Panc1 (cell line): Measurements from ENCODE around the gene GRK1. TPM values are rescaled to one million over a fixed set of nuclear protein-coding genes. Genes with fewer than 3 reads are reported as not detected.
A peak's percentile ranks its signal among the peaks of the same experiment; 100 is the strongest.

Experiments
- ATAC-seq: fragments of 200-7000 bp; cut with Tn5 transposase; 2 replicates; pipeline ENCODE4 v1.9.1; 2020; ENCODE audit warnings: mild to moderate bottlenecking, moderate library complexity
- BruUV-seq: library from RNA; stranded (reverse); fragments of 400-500 nt; replicated peaks from 2 replicates; lab custom pipeline; 2021; lab: Mats Ljungman, UMichigan
- CTCF ChIA-PET: fragments of 300-600 bp; sonication (Branson Sonifier 250); formaldehyde crosslinking; loops from one replicate; lab custom pipeline; 2022; ENCODE audit warnings: antibody characterized with exemption; lab: Charles Lee
- POLR2A ChIA-PET: fragments of 300-600 bp; sonication (Branson Sonifier 250); formaldehyde crosslinking; loops from one replicate; lab custom pipeline; 2022; ENCODE audit warnings: antibody characterized with exemption; lab: Charles Lee
- DNase-seq: peaks from one replicate; pipeline ENCODE4 v3.0.0-alpha.2; 2010; ENCODE audit warnings: low read depth, low spot score
- H3K27ac ChIP-seq: 2 replicates; pipeline ENCODE4 v1.5.1; 2011; ENCODE audit warnings: mild to moderate bottlenecking, low read length, inconsistent platforms
- H3K27me3 ChIP-seq: fragments of 200-500 bp; sonication (Bioruptor generic); 2 replicates; pipeline ENCODE4 v1.6.0; 2014; ENCODE audit warnings: low read length, inconsistent platforms; ENCODE audit not compliant: control insufficient read depth, insufficient read depth
- H3K36me3 ChIP-seq: fragments of 200-500 bp; sonication (Bioruptor generic); 2 replicates; pipeline ENCODE4 v1.5.1; 2014; ENCODE audit warnings: inconsistent platforms, mild to moderate bottlenecking, low read length, moderate library complexity; ENCODE audit not compliant: control insufficient read depth, insufficient read depth
- H3K4me1 ChIP-seq: 2 replicates; pipeline ENCODE4 v1.5.1; 2011; ENCODE audit warnings: inconsistent platforms, mild to moderate bottlenecking, low read length, moderate library complexity; ENCODE audit not compliant: control insufficient read depth, insufficient read depth
- H3K4me3 ChIP-seq, 2 experiments: 2 replicates each; pipeline ENCODE4 v1.5.1; 2011 to 2012; ENCODE audit warnings: low read depth in 2 of 2, low read length in 2 of 2, mild to moderate bottlenecking in 2 of 2, inconsistent platforms in 1 of 2, moderate library complexity in 1 of 2
- H3K9me3 ChIP-seq: fragments of 200-500 bp; sonication (Bioruptor generic); 2 replicates; pipeline ENCODE4 v1.5.1; 2014; ENCODE audit warnings: low read depth, mild to moderate bottlenecking, inconsistent platforms, low read length, moderate library complexity; ENCODE audit not compliant: control insufficient read depth, insufficient read depth
- POLR2AphosphoS5 ChIP-seq: IDR thresholded peaks from 2 replicates; pipeline ENCODE4 v1.6.1; 2012; ENCODE audit warnings: mild to moderate bottlenecking, low read depth, low read length, moderate library complexity
- REST ChIP-seq, 2 experiments: IDR thresholded peaks; 2 replicates each; pipeline ENCODE4 v1.6.1; 2011 to 2012; ENCODE audit warnings: low read depth in 2 of 2, control low read depth in 1 of 2, low read length in 1 of 2, mild to moderate bottlenecking in 1 of 2, moderate library complexity in 1 of 2; ENCODE audit not compliant: insufficient read depth in 1 of 2
- SIN3A ChIP-seq: IDR thresholded peaks from 2 replicates; pipeline ENCODE4 v1.6.1; 2012; ENCODE audit warnings: low read depth, mild to moderate bottlenecking, low read length, moderate library complexity, borderline replicate concordance; ENCODE audit not compliant: insufficient read depth
- TCF7L2 ChIP-seq: IDR thresholded peaks from 2 replicates; pipeline ENCODE4 v1.6.1; 2011; ENCODE audit warnings: mild to moderate bottlenecking, low read depth, low read length, inconsistent platforms
- in situ Hi-C: cut with HindIII; loops from 2 replicates; pipeline ENCODE4 v1.10.0; 2016; ENCODE audit warnings: low sequenced_read_pairs, low pct_unique_long_range_greater_than_20kb
- intact Hi-C: fragments of 100-400 bp; cut with micrococcal nuclease; formaldehyde crosslinking; loops from one replicate; pipeline ENCODE4 v1.10.0; 2022; ENCODE audit not compliant: unreplicated experiment
- total RNA-seq: library from RNA; stranded (reverse); gene quantifications from one replicate; pipeline ENCODE4 v1.2.1, GENCODE V29; 2021; ENCODE audit not compliant: unreplicated experiment
- TF ChIP-seq, protein P1 (sequence below): fragments of 450-650 bp; IDR thresholded peaks from 2 replicates; pipeline ENCODE4 v1.5.1; 2017; ENCODE audit warnings: mild to moderate bottlenecking

Gene GRK1
- total RNA-seq, 1 experiment from 2014 or later, result 1.8 TPM

DNA sequence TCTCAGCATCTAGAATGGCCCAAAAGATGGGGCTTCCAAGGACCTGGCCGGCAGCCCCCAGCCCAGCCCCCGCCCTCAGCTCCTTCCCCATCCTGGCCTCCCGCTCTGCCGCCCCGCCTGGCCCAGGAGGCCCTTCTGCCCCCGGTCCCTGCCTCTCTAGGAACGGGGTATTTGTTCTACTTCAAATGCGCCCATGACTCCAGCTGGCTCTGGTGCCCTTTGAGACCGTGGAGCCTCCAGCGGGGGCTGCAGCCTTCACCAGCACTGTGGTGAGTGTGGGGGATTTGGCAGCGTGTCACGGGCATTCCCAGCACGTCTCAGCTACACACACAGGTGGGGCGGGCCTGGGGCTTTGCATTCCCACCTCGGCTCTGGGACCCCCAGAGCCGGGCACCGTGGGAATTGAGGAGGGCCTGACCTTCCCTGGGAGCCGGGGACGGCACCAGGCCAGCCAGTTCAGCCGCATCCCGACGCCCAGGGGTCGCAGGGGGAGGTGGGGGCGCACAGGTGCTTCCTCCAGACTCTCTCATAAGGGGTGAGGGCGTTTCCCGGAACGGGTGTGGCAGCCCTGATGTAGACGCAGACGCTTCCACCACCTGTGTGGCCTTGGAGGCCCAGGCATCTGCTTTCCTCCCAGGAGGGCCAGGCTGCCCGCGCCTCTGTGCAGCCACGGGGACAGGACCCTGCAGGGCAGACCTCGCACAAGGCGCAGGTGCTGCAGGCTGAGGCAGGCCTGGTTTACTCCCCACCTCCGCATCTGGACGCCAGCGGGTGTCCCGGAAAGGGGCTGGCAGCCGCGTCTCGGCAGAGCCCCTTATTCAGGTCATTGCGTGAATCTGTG, 10.0 kb upstream of the GRK1 start:
- DNase-seq, result no peak
- ChIA-PET CTCF (no interaction called here), POLR2A (no interaction called here)
- no peak for TF ChIP-seq SIN3A
- TF ChIP-seq, protein P1, sequence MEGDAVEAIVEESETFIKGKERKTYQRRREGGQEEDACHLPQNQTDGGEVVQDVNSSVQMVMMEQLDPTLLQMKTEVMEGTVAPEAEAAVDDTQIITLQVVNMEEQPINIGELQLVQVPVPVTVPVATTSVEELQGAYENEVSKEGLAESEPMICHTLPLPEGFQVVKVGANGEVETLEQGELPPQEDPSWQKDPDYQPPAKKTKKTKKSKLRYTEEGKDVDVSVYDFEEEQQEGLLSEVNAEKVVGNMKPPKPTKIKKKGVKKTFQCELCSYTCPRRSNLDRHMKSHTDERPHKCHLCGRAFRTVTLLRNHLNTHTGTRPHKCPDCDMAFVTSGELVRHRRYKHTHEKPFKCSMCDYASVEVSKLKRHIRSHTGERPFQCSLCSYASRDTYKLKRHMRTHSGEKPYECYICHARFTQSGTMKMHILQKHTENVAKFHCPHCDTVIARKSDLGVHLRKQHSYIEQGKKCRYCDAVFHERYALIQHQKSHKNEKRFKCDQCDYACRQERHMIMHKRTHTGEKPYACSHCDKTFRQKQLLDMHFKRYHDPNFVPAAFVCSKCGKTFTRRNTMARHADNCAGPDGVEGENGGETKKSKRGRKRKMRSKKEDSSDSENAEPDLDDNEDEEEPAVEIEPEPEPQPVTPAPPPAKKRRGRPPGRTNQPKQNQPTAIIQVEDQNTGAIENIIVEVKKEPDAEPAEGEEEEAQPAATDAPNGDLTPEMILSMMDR, result no peak
- no peak for TF ChIP-seq POLR2AphosphoS5
- TF ChIP-seq REST (IDR thresholded peaks at IDR 0.05; ENCODE audit: insufficient read depth in 1 of 2, low read depth in 2 of 2, low read length in 1 of 2), result no peak
- no peak for TF ChIP-seq TCF7L2
- BruUV-seq, result no TSS peak
- H3K36me3 ChIP-seq, result no peaks in the 10 kb centered on the region
- no peaks in the 10 kb centered on the region for H3K27me3 ChIP-seq
- no peak for ATAC-seq
- no peak overlapping the region for H3K27ac ChIP-seq
- H3K9me3 ChIP-seq, result no peaks in the 10 kb centered on the region
- no peak overlapping the region for H3K4me3 ChIP-seq
- no peaks in the 10 kb centered on the region for H3K4me1 ChIP-seq
- in situ Hi-C loops (no loop called here), intact Hi-C loops (no loop called here)

DNA sequence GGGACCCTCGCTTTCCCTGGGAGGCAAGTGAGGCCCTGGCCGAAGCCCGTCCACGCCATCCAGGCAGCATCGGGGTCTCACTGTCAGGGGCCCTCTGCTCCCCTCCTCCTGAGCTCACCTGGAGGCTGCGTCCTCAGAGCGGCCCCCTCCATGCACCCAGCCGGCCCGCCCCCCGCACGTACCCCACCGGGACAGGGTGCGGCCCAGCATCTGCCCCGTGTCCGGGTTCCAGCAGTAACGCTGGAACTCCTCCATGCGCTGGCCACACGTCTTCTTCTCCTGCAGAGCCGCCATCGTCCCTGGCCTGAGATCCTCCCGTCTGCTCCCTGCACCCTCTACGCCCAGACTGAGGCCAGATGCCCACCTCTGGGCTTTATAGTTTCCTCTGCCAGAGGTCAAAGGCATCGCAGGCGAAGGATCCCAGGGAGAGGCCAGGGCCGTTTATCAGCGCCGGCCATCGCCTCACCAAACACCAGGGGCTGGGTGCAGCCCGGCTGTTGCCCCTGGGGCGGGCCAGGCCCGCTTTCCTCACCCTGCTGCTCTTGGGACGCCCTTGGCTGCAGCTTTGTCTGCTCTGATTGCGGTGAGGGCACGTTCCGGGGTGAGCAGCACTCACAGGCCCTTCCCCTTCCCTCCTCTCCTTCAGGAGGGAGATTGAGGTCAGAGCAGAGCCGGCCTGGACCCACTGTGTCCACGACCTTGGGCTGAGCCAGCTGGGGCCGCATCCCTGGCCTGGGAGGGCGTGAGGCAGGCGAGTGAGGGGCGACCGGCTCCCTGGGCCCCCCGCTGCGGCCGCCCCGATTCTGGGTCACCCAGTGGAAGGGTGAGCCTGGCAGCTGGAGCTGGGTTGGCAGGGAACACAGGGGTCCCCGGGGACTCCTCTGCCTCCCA, 8.9 kb upstream of the GRK1 start, which contains the start of gene ATP4B:
Gene ATP4B, minus strand, starts transcription at position 348 of the 891 bp plus-strand sequence. Its CDS starts 54 bp downstream, at position 294.
- ChIA-PET POLR2A (no interaction called here), CTCF (no interaction called here)
- H3K4me3 ChIP-seq, result no peak within 1 kb of the TSS
- intact Hi-C loops, result no loop called here
- ATAC-seq, result 0 out of 2 replicates have a peak, but pooled peaks have one; percentile 37
- DNase-seq, result no peak
- no peak within 1 kb of the TSS for H3K27ac ChIP-seq
- no peaks in the 10 kb centered on the region for H3K4me1 ChIP-seq
- no TSS peak for BruUV-seq
- H3K27me3 ChIP-seq, result no peaks in the 10 kb centered on the region
- H3K36me3 ChIP-seq, result no peaks in the 10 kb centered on the region
- TF ChIP-seq, protein P1, result no peak
- no peak for TF ChIP-seq REST (IDR thresholded peaks at IDR 0.05; ENCODE audit: insufficient read depth in 1 of 2, low read depth in 2 of 2, low read length in 1 of 2)
- H3K9me3 ChIP-seq, result no peaks in the 10 kb centered on the region
- in situ Hi-C loops, result no loop called here
